ENCODE measurements around the gene AEBP1. TPM values are rescaled to one million over a fixed set of nuclear protein-coding genes. Genes with fewer than 3 reads are reported as not detected.

AEBP1 gene
- total RNA-seq, 1 experiment from 2014 or later: 49.3 TPM

GRCh38 chr7:44057181-44057848, 46.8 kb upstream of the AEBP1 start:
- no CpG with 5 or more reads among the region's 11 CpGs for WGBS (ENCODE audit: extremely low coverage, insufficient read length, low lambda C conversion rate)
- H3K36me3 Mint-ChIP-seq (ENCODE audit: insufficient read depth in 1 of 3, low read depth in 3 of 3): peaks cover 22 to 78% (median 51%) of the 10 kb centered on the region in 3 experiments; a peak in 6 of 7 replicates

More at GRCh38 chr7:44057181-44057848, 46.8 kb upstream of the AEBP1 start:
- Histone ChIP-seq H4K20me1 (ENCODE audit: control insufficient read depth, insufficient read depth, insufficient read length) (no peaks in the 10 kb centered on the region), H3K4me1 (ENCODE audit: insufficient read depth, low read length) (no peaks in the 10 kb centered on the region), H2AFZ (ENCODE audit: low read length) (no peak overlapping the region), H3K4me2 (ENCODE audit: insufficient read depth, insufficient read length, low read length) (no peak overlapping the region), H3K9ac (ENCODE audit: extremely low read depth, insufficient read length, low read length) (no peak overlapping the region), H3T11ph (ENCODE audit: low read length) (no peak overlapping the region), H3K27me3 (ENCODE audit: insufficient read depth, low read length) (no peaks in the 10 kb centered on the region), H4K8ac (replicated peaks; ENCODE audit: insufficient read length, low read depth, low read length) (no peak overlapping the region), H4K91ac (ENCODE audit: insufficient read length, low read depth, low read length) (no peak overlapping the region), H2BK120ac (ENCODE audit: low read depth, low read length, poor library complexity, severe bottlenecking) (no peak overlapping the region), H3K23me2 (ENCODE audit: insufficient read length, low read depth, low read length, poor library complexity, severe bottlenecking) (no peaks in the 10 kb centered on the region), H2BK5ac (ENCODE audit: insufficient read length, low read length) (no peak overlapping the region), H3K18ac (ENCODE audit: insufficient read length, low read depth, low read length) (no peak overlapping the region), H3K27ac (ENCODE audit: insufficient read length, low read depth, low read length) (no peak overlapping the region), H2AK5ac (ENCODE audit: insufficient read length, low read length) (no peak overlapping the region), H3K56ac (ENCODE audit: insufficient read length, low read depth, low read length) (no peak overlapping the region), H4K5ac (ENCODE audit: insufficient read length, low read depth, low read length) (no peak overlapping the region), H2BK12ac (ENCODE audit: insufficient read length, low read depth, low read length) (no peak overlapping the region), H3K4ac (ENCODE audit: low read depth, low read length) (no peak overlapping the region), H3K79me1 (ENCODE audit: insufficient read depth, low read depth, low read length, poor library complexity, severe bottlenecking) (no peaks in the 10 kb centered on the region), H2BK15ac (ENCODE audit: low read depth, low read length) (no peak overlapping the region), H3K79me2 (ENCODE audit: insufficient read depth, low read length) (no peaks in the 10 kb centered on the region), H2BK20ac (ENCODE audit: low read depth, low read length, poor library complexity, severe bottlenecking) (no peak overlapping the region), H3K23ac (ENCODE audit: insufficient read length, low read depth, low read length) (no peak overlapping the region), H3K14ac (ENCODE audit: insufficient read depth, low read length) (no peak overlapping the region), H3K9me3 (ENCODE audit: control insufficient read depth, low read depth, low read length) (no peaks in the 10 kb centered on the region)
- H3K4me1 Mint-ChIP-seq: no peaks in the 10 kb centered on the region
- no peaks in the 10 kb centered on the region for H3K27me3 Mint-ChIP-seq (ENCODE audit: low read depth)
- no peak overlapping the region for H3K4me3 Mint-ChIP-seq
- no peak for DNase-seq
- TF ChIP-seq CTCF (conservative IDR thresholded peaks at IDR 0.05): no peak
- no peak overlapping the region for H3K27ac Mint-ChIP-seq
- H3K9me3 Mint-ChIP-seq: no peaks in the 10 kb centered on the region; a peak in 2 of 5 replicates
